GM12878 (cell line): Measurements from ENCODE around the gene PIP4K2A.

Experiments used
- CBX3 ChIP-seq: fragments of 200-600 bp; sonication (generic); IDR thresholded peaks from 2 replicates; pipeline ENCODE4 v1.6.1; 2016; ENCODE audit warnings: low read depth, borderline replicate concordance
- CTCF ChIP-seq, 3 experiments: IDR thresholded peaks in 2 of 3; conservative IDR thresholded peaks in 1 of 3; 2 replicates each; pipeline ENCODE4 v1.5.1; 2011; ENCODE audit warnings: low read depth in 3 of 3, low read length in 3 of 3, mild to moderate bottlenecking in 3 of 3, control low read depth in 2 of 3, moderate library complexity in 2 of 3, inconsistent platforms in 1 of 3, mixed read lengths in 1 of 3; ENCODE audit not compliant: control insufficient read depth in 2 of 3, insufficient read depth in 1 of 3; ENCODE audit errors: extremely low read depth in 1 of 3
- EP300 ChIP-seq, 2 experiments: fragments of 150-350 bp in 1 of 2; IDR thresholded peaks; 2 replicates each; pipeline ENCODE4 v1.6.1; 2011 to 2012; ENCODE audit warnings: low read depth in 2 of 2, low read length in 2 of 2, borderline replicate concordance in 1 of 2, improper control_type of control experiment in 1 of 2, inconsistent platforms in 1 of 2; ENCODE audit not compliant: control insufficient read depth in 1 of 2
- FOXM1 ChIP-seq: IDR thresholded peaks from 2 replicates; pipeline ENCODE4 v1.6.1; 2012; ENCODE audit warnings: low read depth, mild to moderate bottlenecking, inconsistent platforms, low read length, moderate library complexity
- POLR2A ChIP-seq: IDR thresholded peaks from 2 replicates; pipeline ENCODE4 v1.6.1; 2011; ENCODE audit warnings: low read depth, mild to moderate bottlenecking, low read length
- POLR2AphosphoS5 ChIP-seq: IDR thresholded peaks from 2 replicates; pipeline ENCODE4 v1.6.1; 2011; ENCODE audit warnings: mild to moderate bottlenecking, low read length, inconsistent platforms
- POU2F2 ChIP-seq: IDR thresholded peaks from 3 replicates; pipeline ENCODE4 v1.6.1; 2011; ENCODE audit warnings: low read depth, mild to moderate bottlenecking, low read length, borderline replicate concordance
- RCOR1 ChIP-seq: conservative IDR thresholded peaks from 2 replicates; pipeline ENCODE4 v1.6.1; 2012; ENCODE audit warnings: low read depth, low read length, improper control_type of control experiment
- RFX5 ChIP-seq: IDR thresholded peaks from 2 replicates; pipeline ENCODE4 v1.6.1; 2011; ENCODE audit warnings: low read depth, low read length, improper control_type of control experiment
- SMC3 ChIP-seq: IDR thresholded peaks from 2 replicates; pipeline ENCODE4 v1.6.1; 2011; ENCODE audit warnings: low read length, improper control_type of control experiment, borderline replicate concordance
- SRF ChIP-seq, 2 experiments: IDR thresholded peaks; 2 replicates each; pipeline ENCODE4 v1.6.1; 2011; ENCODE audit warnings: low read depth in 2 of 2, low read length in 2 of 2, mild to moderate bottlenecking in 1 of 2, moderate library complexity in 1 of 2
- TAF1 ChIP-seq: IDR thresholded peaks from 2 replicates; pipeline ENCODE4 v1.6.1; 2011; ENCODE audit warnings: mild to moderate bottlenecking, low read depth, low read length, borderline replicate concordance
- YY1 ChIP-seq: IDR thresholded peaks from 2 replicates; pipeline ENCODE4 v1.6.1; 2011; ENCODE audit warnings: low read depth, mild to moderate bottlenecking, low read length
- TF ChIP-seq, protein P1 (sequence below): IDR thresholded peaks from 2 replicates; pipeline ENCODE4 v1.6.1; 2011; ENCODE audit warnings: low read depth, low read length, improper control_type of control experiment, borderline replicate concordance

GRCh38 chr10:22573820-22574569 is 140.4 kb downstream of the PIP4K2A start:
- TF ChIP-seq CTCF (IDR thresholded peaks at IDR 0.05 in 2 of 3, conservative IDR thresholded peaks at IDR 0.05 in 1 of 3; ENCODE audit: control insufficient read depth in 2 of 3, extremely low read depth in 1 of 3, insufficient read depth in 1 of 3, low read depth in 3 of 3, low read length in 3 of 3) (peak; percentile 57 to 66 (median 63)), FOXM1 (no peak), RCOR1 (no peak), RFX5 (no peak), SMC3 (peak; percentile 64; the same call in 1 of the 2 replicates), POU2F2 (no peak), SRF (IDR thresholded peaks at IDR 0.05; ENCODE audit: low read depth in 2 of 2, low read length in 2 of 2) (no peak), CBX3 (no peak), POLR2AphosphoS5 (no peak), TAF1 (no peak), YY1 (0 out of 2 replicates have a peak, but pooled peaks have one; percentile 44), POLR2A (no peak), EP300 (IDR thresholded peaks at IDR 0.05; ENCODE audit: borderline replicate concordance in 1 of 2, control insufficient read depth in 1 of 2, low read depth in 2 of 2, low read length in 2 of 2) (no peak)
- TF ChIP-seq, protein P1, sequence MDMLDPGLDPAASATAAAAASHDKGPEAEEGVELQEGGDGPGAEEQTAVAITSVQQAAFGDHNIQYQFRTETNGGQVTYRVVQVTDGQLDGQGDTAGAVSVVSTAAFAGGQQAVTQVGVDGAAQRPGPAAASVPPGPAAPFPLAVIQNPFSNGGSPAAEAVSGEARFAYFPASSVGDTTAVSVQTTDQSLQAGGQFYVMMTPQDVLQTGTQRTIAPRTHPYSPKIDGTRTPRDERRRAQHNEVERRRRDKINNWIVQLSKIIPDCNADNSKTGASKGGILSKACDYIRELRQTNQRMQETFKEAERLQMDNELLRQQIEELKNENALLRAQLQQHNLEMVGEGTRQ, result no peak
